GM18868 (cell line): Measurements from ENCODE around the gene USP17L26.
"Not testable (repeated sequence)": the region's sequence is repeated elsewhere in the genome, so short reads cannot be mapped to it uniquely, and the experiment has no call there.

Source experiments
- ATAC-seq: cut with Tn5 transposase; IDR thresholded peaks from one replicate; pipeline ENCODE4 v1.9.1; 2021; ENCODE audit warnings: mild to moderate bottlenecking, moderate library complexity; ENCODE audit not compliant: unreplicated experiment

The USP17L26 gene

GRCh38 chr4:9334358-9334757 is at the start of gene USP17L26:
TSS of gene USP17L26 (plus strand) at chr4:9334658. CDS start at chr4:9334658, 0 bp downstream.
- ATAC-seq, result not testable (repeated sequence)

- not testable (repeated sequence) for ATAC-seq
These were observed 10.3 kb upstream of the USP17L26 start for GRCh38 chr4:9324191-9324590.

GRCh38 chr4:9324865-9325264 is 9.6 kb upstream of the USP17L26 start, which contains the start of gene USP17L24:
TSS of gene USP17L24 (plus strand) at chr4:9325165. CDS start at chr4:9325165, 0 bp downstream.
- ATAC-seq, result not testable (repeated sequence)

GRCh38 chr4:9329611-9330010 is 4.8 kb upstream of the USP17L26 start, which contains the start of gene USP17L25:
TSS of gene USP17L25 (plus strand) at chr4:9329911. CDS start at chr4:9329911, 0 bp downstream.
- ATAC-seq, result not testable (repeated sequence)

GRCh38 chr4:9339103-9339502 is 4.6 kb downstream of the USP17L26 start, which contains the start of gene USP17L5:
TSS of gene USP17L5 (plus strand) at chr4:9339403. CDS start at chr4:9339403, 0 bp downstream.
- ATAC-seq, result not testable (repeated sequence)

- ATAC-seq, result not testable (repeated sequence)
These were observed 9.4 kb downstream of the USP17L26 start, which contains the start of gene USP17L27 for GRCh38 chr4:9343848-9344247. TSS of gene USP17L27 (plus strand) at chr4:9344148. CDS start at chr4:9344148, 0 bp downstream.

- not testable (repeated sequence) for ATAC-seq
These were observed 14.1 kb downstream of the USP17L26 start, which contains the start of gene USP17L28 for GRCh38 chr4:9348593-9348992. TSS of gene USP17L28 (plus strand) at chr4:9348893. CDS start at chr4:9348893, 0 bp downstream.

- not testable (repeated sequence) for ATAC-seq
These were observed 16.4 kb downstream of the USP17L26 start for GRCh38 chr4:9350866-9351265.

- ATAC-seq, result not testable (repeated sequence)
These were observed 18.9 kb downstream of the USP17L26 start, which contains the start of gene USP17L29 for GRCh38 chr4:9353338-9353737. TSS of gene USP17L29 (plus strand) at chr4:9353638. CDS start at chr4:9353638, 0 bp downstream.

GRCh38 chr4:9362829-9363228 is 28.4 kb downstream of the USP17L26 start, which contains the start of gene USP17L30:
TSS of gene USP17L30 (plus strand) at chr4:9363129. CDS start at chr4:9363129, 0 bp downstream.
- ATAC-seq, result not testable (repeated sequence)

GRCh38 chr4:9379881-9380280 is 45.4 kb downstream of the USP17L26 start:
- not testable (repeated sequence) for ATAC-seq

GRCh38 chr4:9381012-9381534 is 46.6 kb downstream of the USP17L26 start:
- not testable (repeated sequence) for ATAC-seq

- ATAC-seq, result no peak
These were observed 49.7 kb downstream of the USP17L26 start for GRCh38 chr4:9384126-9384525.
